Subcutaneous adipose tissue (tissue), 4 donors: ENCODE measurements around the gene PNRC2. TPM values are rescaled to one million over a fixed set of nuclear protein-coding genes. Genes with fewer than 3 reads are reported as not detected.

Experiments
- total RNA-seq, 4 donors: library from RNA; depleted of rRNA; stranded (reverse); fragments of >200 nt; gene quantifications; one replicate each; pipeline ENCODE4 v1.1.0, GENCODE V29; 2016
- TF ChIP-seq, protein P1 (sequence below): fragments of 450-650 bp; IDR thresholded peaks from one replicate; pipeline ENCODE4 v1.5.1; 2016; ENCODE audit warnings: low read depth, mild to moderate bottlenecking, control low read depth, antibody characterized with exemption, moderate library complexity

The PNRC2 gene
- total RNA-seq, 4 donors from 2014 or later: 90.0 to 118 (median 110) TPM

DNA sequence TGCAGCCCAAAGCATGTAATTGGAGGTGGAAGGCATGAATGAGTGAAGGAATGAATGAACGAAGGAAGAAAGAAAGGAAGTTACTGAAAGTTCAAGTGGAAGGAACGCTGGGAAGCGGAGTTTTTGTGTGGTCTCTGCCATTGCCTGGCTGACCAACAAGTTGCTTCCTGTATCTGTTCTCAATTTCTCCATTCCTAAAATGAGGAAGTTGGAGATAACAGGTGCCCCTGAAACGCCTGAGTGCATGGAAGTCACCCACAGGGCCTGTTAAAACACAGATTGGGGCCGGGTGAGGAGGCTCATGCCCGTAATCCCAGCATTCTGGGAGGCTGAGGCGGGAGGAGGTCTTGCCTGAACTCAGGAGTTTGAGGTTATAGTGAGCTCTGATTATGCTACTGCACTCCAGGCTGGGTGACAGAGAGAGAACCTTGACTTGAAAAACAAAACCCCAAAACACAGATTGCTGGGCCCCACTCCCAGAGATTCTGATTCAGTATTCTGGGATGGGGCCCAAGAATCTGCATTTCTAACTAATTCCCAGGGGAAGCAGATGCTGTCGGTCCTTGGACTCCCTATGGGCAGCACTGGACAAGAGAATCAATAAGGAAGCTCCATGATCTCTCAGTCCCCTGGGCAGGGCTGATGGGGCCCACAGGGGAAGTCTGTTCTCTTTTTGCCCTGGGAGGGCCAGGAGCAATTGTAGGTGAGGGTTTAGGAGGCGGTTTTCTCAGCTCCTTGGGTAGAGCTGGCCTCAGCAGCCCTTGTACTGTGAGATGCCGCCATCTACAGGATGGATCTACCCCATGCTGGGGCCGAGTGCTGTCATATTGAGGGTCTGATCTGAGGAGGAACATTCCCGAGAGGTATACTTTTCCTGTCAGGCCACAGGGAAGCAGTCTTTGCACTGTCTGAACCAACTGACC lies 43.2 kb upstream of the PNRC2 start:
- TF ChIP-seq, protein P1, sequence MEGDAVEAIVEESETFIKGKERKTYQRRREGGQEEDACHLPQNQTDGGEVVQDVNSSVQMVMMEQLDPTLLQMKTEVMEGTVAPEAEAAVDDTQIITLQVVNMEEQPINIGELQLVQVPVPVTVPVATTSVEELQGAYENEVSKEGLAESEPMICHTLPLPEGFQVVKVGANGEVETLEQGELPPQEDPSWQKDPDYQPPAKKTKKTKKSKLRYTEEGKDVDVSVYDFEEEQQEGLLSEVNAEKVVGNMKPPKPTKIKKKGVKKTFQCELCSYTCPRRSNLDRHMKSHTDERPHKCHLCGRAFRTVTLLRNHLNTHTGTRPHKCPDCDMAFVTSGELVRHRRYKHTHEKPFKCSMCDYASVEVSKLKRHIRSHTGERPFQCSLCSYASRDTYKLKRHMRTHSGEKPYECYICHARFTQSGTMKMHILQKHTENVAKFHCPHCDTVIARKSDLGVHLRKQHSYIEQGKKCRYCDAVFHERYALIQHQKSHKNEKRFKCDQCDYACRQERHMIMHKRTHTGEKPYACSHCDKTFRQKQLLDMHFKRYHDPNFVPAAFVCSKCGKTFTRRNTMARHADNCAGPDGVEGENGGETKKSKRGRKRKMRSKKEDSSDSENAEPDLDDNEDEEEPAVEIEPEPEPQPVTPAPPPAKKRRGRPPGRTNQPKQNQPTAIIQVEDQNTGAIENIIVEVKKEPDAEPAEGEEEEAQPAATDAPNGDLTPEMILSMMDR: no peak

DNA sequence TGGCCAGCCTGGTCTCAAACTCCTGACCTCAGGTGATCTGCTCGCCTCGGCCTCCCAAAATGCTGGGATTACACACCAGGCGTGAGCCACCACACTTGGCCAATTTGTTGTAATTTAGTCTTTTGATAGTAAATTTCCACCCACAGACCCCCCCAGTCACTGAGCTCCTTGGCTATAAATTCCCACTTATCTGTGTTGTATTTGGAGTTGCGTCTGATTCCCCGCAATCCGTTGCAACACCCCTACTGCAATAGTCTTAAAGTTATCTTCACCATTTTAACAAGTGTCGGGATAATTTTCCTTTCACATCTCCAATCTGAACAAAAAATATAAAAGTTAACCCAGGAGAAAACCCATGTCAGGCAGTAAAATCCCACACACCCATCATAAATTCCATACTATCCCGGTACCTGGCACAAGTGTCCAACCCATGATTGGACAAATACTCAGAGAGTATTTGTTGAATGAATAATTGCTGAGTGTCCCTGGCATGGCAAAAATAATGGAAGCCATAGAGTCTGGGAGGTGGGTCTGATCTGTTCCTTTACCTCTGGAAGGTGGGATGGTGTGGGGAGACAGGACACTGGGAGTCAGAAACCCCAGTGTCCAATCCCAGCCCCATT lies 37.2 kb upstream of the PNRC2 start:
- TF ChIP-seq, protein P1: no peak

DNA sequence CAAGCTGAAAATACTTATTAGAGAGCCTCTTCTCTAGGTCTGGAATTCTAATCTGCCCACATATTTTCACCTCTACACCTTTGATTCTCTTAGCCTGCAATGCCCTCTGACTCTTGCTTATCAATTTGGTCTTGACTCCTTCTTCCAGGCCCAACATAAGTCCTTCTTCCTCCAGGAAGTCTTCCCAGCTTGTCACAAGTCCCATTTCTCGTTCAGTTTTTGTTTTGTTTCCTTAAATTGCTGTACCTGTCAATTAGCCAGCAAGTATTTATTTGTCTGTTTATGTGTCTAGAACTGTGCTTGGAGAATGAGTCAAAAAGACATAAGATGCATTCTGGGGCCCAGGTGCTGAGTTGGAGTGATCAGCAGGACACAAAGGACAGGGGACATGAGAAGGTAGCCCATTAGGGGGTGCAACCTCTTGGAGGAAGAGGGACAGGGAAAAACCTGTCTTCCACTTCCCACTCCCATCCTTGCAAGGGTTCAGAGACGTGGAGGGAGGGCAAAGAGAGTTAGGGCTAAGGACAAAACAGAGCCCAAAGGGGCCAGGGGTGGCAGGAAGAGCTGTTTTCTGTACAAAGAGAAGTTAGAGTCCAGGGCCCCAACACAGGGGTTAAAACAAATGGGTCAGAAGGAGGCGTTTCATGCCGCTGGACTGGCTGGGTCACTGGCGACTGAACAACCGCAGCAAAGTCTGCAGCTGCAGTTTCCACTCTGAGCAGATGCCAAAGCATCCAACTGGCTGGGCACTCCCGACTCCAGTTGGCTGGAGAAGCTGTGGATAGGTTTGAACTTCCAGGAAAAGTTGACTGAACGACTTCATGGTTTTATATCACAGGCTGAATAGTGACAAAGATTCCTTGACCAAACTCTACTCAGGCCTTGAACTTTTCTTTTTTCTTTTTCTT lies 35.8 kb upstream of the PNRC2 start:
- TF ChIP-seq, protein P1: no peak

DNA sequence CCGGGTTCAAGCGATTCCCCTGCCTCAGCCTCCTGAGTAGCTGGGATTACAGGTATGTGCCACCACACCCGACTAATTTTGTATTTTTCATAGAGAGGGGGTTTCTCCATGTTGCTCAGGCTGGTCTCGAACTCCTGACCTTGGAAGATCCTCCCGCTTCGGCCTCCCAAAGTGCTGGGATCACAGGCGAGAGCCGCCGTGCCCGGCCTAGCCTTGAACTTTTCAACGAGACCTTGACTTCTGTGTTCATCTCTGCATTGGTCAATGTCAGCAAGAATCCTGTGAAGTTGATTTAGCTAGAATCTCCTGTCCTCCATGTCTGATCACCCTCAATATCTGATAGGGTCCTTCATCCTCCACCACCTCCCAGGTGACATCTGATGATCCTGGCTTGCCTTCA lies 35.0 kb upstream of the PNRC2 start:
- TF ChIP-seq, protein P1: no peak

DNA sequence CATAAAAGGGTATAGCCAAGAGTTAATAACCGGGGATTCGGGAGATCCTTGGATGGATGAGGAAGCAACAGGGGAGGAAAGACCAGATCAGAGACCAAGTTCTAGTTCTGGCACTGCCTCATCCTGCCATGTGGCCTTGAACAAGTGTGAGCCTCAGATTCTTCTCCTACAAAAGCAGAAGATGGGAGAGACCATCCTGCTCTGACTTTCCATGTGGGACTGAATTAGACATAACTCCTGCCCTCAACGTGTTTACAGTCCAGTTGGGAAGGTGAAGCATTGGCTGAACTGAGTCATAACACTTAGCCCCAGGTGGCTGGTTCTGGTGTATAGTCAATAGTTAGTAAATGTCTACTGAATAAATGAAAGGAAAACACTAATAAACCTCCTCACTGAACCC lies 34.3 kb upstream of the PNRC2 start:
- TF ChIP-seq, protein P1: no peak

DNA sequence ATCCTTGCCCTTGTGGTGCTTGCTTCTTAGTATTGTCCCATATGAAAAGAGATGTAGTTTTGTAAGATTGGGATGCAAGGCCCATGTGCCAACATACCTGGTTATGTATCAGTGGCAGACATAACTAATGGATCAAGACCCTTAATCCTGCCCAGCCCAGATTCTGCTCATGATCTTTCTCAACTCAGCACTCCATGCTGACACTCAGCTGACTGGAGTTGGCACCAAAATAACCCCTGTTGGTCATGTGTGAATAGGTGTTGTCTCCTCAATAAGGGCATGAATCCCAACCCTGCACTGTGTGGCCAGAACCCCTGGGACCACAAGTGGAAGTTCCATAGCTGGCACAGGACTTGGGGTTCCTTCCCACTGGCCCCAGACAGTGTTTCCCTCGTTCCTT lies 32.5 kb upstream of the PNRC2 start:
- TF ChIP-seq, protein P1: no peak
